NCI-H510A (cell line): ENCODE results near the gene SLC35F3.

Source experiments
- DNase-seq: peaks from one replicate; lab custom pipeline; 2025; lab: John Stamatoyannopoulos, UW

The SLC35F3 gene

DNA sequence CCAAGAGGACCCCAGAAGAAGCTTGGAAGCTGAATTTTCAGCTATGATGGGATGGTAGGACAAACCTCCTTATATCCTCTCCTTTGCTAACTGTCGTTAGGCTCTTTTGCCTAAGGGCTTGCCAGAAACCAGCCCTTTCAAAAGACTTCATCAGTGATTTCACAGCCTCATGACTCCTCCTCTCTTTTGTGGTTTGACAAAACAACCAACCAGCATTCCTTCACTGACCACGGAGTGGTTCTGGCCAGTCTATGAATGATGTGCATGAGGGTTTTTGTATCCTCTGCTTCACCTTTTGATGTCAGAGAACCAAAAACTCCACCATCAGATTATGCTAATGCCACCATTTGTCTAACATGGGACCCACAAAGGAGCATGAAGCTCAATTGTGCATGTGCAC, 351.9 kb downstream of the SLC35F3 start:
- no peak for DNase-seq

DNA sequence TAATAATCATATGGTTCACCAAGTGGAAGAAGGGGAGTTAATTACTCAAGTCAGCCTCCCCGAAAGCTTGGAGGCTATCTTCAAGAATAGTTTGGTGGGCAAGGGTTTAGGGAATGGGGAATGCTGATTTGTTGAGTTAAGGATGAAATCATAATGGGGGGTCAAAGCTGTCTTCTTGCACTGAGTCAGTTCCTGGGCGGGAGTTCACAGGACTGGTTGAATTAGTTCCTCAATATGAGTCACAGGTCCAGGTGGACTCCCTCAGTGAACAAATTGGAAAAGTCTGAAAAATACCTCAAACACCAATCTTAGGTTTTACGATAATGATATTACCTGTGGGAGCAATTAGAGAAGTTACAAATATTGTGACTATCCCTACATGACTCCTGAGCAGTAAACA, 353.6 kb downstream of the SLC35F3 start:
- no peak for DNase-seq

DNA sequence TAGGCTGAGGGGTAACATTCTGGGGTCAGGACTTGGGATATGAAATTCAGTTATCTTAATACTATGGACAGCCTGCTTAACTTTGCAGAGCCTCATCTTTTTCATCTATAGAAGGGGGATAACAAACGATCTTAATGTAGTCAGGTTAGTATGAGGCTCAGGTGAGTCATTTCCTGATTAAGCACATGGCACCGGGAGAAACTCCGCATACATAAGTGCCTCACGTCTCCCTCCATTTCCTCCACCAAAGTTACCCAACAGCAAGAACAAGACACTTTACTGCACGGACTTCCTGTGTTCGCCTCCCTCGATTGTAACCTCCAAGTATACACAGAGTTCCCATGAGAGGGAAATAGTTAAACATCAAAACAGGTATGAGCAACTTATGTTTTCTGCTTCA, 356.1 kb downstream of the SLC35F3 start:
- DNase-seq = peak; percentile 2

DNA sequence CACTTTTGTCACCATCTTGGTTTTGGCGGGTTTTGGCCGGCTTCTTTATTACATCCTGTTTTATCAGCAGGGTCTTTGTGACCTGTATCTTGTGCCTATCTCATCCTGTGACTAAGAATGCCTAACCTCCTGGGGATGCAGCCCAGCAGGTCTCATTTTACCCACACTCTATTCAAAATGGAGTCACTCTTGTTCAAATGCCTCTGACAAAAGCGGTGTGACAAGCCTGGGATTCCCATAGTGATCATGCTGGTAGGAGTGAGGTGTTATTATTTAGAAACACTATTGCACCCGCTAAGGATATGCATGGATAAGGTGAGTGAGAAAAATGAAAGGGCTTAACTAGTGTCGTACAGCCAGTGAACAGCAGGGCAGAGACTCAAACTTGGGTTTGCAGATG, 357.1 kb downstream of the SLC35F3 start:
- no peak for DNase-seq

DNA sequence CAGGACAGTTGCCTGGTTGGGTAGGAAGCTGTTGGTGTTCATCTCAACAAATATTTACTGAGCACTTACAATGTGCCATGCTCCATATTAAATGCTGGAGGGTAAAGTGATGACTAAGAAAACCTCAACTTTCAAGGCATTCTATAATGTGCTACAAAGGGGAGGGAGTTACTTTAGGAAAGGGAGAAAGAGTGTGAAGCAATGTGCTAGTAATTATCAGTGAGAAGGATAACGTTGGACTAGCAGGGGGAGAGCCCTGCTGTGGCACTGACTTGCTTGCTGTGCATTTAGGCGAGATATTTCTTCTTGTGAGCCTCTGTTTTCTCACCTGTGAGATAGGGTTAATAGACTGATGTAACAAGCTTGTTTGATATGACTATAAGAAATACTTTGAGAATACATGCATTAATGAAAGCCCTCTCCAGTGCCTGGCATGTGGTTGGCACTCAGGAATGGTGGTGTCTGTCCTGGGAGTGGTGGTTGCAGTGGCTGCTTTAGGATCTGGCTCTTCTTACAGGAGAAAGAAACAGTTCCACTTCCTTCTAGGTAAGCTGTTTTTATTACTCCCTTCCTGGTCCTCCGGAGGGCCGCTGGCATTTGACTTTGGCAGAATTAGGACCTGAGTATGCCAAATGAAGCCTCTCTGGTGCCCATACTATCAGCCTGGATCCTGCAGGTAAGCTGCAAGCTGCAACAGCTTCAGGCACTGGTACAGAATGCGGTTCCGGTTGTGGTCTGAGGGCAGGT, 357.7 kb downstream of the SLC35F3 start:
- no peak for DNase-seq

DNA sequence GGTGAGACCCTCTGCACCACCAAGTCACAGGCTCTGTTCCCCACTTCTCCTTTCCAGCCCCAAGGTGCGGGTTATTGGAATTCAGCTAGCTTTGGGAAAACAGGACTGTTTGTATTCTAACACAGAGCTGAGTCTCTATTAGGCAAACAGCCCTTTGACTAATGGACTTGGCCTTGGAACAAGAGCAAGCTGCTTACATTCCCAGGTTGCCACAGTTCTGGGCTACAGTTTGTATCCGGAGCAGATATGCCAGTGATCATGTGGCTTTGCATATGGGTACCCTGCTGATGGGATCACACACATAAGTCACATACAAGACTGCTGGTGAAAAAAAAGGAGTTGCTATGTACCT, 358.3 kb downstream of the SLC35F3 start:
- no peak for DNase-seq

DNA sequence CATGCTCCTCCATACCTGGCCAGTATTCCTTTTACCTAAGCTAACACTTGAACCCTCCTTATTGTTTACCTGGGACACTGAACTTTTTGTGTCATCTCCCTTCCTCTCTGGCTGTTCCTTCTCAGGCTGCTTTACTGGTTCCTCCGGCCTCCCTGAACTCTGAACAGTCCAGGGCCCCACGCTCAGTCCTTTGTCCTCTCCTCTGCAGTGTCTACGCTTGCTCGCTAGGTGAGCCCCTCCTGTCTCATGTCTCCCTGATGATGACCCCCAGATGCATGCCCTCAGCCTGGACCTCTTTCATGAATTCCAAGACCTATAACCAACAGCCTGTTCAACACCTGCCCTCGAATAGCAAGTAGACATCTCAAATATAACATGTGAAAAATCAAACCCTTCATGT, 360.4 kb downstream of the SLC35F3 start:
- DNase-seq = no peak

DNA sequence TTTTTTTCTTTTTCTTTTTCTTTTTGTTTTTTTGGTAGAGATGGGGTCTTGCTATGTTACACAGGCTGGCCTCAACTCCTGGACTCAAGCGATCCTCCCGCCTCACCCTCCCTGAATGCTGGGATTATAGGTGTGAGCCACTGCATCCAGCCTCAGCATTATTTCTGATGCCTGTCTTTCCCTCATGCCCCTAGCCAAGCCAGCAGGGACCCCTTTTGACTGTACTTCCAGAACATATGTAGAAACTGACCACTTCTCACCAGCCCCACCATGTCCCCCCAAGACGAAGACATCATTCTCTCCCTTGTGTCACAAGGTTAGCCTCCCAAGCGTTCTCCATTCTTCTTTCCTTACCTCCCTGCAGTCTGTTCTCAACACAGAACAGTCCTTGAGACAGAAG, 360.8 kb downstream of the SLC35F3 start:
- no peak for DNase-seq

DNA sequence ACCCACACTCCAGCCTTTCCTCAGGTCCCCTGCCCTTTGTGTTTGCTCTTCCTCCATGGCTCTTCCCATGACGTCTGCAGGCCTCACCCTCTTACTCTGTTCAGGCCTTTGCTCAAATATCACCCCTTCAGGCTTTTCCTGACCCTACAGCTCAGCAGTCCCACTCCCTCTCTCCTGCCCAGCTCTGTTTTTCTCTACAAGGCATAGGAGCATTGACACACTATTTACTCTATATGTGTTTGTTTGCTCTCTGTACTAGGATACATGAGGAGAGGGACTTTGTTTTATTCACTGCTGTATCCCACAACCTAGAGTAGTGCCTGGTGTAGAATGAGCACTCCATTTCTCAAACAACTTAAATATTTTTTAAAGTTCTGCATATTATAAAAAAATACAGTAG, 361.4 kb downstream of the SLC35F3 start:
- peak; percentile 40 for DNase-seq

DNA sequence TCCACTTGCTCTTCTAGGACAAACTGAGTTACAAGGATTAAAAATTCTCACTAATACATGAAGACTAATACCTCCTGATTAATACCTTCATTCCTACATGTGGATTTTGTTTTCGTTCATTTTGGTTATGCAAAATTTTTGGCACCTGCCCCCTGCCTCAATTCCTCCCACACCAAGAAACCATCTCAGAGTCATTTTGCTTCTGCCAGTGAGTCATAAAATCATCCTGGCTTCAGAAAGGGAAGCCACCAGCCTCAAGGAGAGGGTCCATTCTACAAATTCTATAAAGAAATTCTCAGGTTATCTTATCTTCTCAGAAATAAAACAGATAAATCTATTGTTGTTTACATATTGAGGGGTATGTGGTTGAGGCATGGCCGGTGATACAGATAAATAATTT, 365.6 kb downstream of the SLC35F3 start:
- no peak for DNase-seq

DNA sequence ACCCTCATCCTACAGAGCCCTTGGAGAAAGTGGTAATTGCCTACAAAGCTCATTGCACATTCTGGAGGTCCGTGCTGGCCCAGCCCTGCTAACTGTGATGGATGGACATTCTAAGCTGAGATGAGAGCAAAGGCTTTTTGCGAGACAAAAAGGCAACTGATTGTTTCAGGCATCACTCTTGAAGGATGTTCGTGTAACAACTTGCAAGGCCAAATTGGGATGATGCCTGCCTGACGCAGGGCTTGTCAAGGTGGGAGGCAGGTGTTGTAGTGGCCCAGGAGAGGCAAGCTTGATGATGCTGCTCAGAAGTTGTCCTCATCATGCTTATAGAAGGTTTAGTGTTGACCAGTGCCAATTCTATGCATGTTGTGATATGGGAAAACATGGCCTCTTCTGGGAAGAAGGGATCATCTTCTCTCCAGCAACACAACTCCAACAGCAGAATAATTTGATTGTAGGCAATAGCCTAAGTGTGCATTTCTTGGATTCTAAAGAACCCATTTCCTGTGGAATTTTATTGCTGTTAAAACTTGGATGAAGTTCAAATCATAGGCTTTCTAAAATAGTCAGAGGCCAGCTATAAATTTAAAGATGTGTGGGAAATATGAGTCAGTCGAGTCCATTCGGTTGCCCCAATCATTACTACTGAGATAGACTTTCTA, 366.2 kb downstream of the SLC35F3 start:
- DNase-seq = no peak

DNA sequence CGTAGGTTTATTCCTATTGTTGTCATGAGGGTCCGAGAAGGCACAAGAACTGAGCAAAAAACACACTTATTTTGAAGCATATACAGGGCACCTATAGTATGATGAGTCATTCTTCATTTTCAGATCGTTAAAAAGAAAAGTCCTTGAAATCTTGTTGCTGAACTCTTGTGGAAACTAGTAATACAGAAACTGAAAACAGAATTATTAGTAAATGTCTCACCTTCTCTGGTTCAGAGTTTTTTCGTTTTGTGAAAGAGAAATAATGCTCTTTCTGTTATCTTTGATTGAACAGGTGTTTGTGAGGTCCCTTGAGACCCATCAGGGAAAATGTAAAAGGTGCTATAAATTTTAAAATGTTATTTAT, 366.7 kb downstream of the SLC35F3 start:
- DNase-seq = no peak

DNA sequence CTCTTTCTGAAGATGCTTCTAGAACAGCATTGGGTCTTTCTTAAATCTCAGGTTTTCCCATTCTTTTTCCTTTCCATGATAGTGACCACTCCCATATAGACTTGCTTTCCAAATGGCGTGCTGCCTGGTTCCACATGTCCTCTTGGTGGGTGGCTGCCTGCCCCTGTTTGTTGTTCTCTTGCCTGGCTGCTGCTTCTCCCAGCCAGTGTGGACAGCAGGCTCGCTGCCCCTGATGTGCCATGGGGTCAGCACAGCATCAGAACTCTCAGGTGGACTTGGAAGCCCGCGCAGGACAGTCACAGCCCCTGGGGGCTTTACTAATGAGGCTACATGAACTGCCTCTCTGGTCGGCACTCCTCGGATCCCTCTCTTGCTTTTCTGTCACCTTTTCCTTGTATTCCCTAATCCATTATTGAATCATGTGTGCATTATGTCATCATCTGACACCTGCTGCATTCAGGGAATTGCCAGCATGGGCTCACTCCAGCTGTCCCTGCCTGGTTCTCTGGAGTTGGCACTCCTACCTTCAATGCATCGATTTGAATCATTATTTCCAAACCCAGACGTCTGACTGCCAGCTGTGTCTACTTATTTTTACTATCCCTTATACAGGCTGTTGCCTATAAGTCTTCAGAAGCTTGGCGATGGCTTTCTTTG, 368.3 kb downstream of the SLC35F3 start:
- DNase-seq = no peak

DNA sequence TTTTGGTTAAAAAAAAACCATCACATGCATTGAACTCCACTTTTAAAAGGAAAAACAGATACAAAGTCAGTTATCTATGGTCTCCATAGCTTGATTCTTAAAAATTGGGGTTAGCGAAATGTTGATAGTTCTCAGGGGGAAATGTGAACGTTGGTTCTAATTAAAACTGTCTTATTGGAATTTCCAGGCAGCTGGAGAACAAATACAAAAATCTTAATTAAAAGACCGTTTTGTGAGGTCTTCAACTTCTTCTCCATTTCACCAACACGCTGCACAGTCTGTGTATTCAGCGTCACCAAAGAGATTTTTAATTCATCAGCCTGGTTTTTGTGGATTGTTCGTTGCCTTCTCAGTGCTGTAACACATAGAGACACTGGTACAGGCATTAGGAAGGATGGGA, 369.5 kb downstream of the SLC35F3 start:
- no peak for DNase-seq

DNA sequence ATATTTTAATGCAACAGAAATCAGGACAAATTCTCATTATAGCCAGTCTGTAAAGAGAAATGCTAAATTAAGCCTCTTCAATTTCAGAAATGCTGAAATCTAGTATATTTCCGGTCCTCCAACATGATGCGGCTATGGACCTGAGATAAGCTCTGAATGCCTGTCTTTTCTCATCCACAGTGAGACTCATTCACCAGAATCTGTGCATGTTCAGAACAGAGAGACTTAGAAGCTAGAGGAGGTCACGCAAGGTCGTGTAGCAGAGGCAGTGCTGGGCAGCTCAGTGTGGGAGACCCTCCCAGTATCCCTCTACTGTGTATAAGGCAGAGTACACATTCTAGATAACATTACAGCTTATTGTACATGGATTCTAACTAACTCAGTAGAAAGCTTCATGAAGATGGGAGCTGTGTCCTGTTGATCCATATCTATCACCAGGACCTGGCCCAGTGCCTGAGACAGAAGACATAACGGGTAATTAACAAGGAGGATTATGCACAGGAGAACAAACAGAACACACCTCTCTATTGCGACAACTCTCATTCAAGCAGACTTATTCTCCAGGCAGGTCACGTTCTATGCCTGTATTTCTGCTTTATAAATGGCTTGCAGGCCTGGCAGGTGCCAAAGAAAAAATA, 371.8 kb downstream of the SLC35F3 start:
- DNase-seq = no peak

DNA sequence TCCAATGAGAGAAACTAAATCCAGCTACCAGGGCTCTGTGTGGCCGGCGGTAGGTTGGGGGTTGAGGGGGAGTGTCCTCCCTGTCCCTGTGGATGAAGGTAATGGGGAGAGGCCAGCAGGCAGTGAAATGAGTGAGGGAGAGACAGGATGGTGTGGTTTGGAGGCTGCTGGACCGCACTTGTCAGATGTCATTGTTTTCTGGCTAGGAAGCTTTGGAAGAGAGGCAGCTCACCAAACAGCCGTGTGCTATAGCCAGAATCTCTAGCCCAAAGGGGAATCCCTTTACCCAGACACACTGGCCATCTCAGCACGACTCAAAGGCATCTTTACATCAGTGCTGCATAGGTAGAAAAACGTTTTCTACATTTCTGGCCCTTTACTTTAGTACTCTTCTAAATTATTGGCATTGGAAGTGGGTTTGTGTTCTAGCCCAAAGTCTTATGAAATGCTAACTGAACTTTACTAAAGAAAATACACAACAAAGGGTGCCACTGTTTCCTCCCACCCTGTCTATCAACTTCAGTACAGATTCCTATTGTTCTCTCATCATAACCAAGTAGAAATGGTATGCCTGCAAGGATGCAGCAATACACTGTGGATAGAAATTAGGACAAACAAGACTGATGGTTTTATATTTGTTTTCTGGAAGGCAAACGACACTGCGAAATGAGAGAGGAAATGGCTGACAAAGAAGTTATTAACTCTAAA, 372.8 kb downstream of the SLC35F3 start:
- DNase-seq = no peak

DNA sequence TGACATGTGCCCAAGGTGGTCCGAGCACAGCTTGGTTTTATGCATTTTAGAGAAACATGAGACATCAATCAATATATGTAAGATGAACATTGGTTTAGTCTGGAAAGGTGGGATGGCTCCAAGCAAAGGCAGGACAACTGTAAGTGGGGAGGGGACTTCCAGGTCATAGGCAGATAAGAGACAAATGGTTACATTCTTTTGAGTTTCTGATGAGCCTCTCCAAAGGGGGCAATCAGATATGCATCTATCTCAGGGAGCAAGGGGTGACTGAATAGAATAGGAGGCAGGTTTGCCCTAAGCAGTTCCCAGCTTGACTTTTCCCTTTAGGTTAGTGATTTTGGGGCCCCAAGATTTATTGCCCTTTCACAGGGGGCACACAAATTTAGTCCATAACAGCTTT, 374.5 kb downstream of the SLC35F3 start:
- no peak for DNase-seq

DNA sequence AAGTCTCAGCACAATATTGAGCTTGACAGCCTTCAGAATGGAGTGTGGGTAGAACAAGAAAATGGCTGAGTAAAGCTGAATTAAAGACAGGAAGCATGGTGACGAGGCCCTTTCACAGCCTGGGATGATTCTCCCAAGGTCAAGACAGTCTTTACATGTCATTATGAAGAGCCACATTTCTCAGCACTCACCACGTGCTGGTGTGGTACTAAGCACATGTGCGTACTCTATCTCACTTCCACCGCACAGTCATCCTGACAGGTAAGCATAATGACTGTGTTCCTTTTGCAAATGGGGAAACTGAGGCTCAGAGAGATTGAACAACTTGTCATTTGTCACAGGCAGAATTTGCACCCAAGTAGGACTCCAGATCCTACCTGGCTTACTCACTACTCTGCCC, 376.0 kb downstream of the SLC35F3 start:
- DNase-seq = no peak

DNA sequence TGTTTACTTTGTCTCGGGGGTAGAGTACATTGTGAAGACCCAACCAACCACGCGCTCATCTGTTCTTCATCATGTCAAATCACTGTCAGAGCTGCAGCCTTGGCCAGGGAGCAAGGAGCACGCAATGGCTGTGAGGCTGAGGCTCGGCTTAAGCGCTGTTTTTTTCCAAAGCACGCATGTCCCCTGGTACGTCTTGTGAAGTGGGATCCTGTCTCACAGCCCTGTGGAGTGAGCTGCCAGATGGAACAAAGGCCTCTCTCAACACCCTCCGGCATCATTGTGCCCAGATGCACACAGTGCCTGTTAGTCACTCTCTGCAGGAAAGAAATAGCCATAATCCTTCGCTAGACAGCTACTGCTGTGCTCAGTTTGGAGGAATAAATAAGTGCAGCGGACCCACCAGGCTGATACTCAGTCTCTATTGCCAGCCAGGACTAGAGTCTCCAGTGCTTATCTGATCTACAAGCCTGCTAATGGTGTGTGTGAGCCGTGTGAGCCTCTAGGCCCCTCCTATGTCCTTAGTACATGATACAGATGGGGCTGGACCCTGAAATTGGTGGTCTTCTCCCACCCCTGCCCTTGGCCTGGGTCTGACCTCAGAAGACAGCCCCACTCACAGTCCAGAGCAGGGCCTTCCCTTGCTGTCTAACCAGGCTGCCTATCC, 377.5 kb downstream of the SLC35F3 start:
- no peak for DNase-seq

DNA sequence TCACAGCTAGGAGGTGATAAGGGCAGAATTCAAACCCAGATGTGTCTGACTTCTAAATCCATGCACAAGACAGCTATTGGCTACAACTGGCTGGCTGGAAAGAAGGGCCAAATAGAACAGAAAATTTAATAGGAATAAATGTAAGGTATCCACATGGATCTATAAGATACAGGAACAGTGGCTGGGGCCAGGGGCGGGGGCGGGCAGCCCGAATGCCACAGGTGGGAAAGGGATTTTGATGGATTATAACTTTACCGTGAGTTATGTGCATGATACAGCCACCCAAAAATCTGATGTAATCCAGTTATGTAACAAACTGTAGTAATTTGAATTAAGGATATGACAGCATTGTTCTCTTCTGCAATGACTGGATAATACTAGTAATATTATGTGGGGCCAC, 381.7 kb downstream of the SLC35F3 start:
- no peak for DNase-seq

DNA sequence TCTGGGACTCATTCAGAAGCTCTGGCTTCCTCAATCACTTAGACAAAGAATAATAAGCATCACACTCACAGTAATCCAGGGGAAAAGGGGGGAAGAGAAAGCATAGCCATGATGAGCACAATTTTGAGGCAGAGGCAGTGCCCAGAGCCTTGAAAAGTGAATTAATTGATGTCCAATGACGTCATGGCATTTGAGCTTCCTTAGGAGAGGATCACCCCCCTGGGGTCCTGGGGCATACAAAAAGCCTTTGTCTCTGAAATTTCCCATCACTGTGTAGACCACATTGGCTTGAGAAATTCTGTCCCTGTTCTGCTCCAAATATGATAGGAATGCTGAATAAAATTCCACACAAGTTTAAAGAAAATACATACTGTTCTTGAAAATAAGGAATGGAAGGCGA, 384.5 kb downstream of the SLC35F3 start:
- DNase-seq = no peak
